GM12878 (cell line): ENCODE data around the gene NOB1. TPM values are rescaled to one million over a fixed set of nuclear protein-coding genes. Genes with fewer than 3 reads are reported as not detected.

Experiments used
- ATAC-seq: fragments of 200-7000 bp; cut with Tn5 transposase; 3 replicates; pipeline ENCODE4 v1.9.1; 2020; ENCODE audit warnings: mild to moderate bottlenecking, moderate library complexity
- BruUV-seq: library from RNA; stranded (reverse); fragments of 400-500 nt; replicated peaks from 2 replicates; lab custom pipeline; 2021; lab: Mats Ljungman, UMichigan
- CTCF ChIA-PET: fragments of 300-600 bp; sonication (Branson Sonifier 250); formaldehyde crosslinking; extraction: SDS; loops from one replicate; lab custom pipeline; 2021; ENCODE audit warnings: inconsistent platforms; lab: Yijun Ruan, JAX
- POLR2A ChIA-PET: fragments of 350-600 bp; formaldehyde crosslinking; extraction: SDS; loops from one replicate; lab custom pipeline; 2021; ENCODE audit warnings: inconsistent platforms; lab: Charles Lee
- RAD21 ChIA-PET: fragments of 300-600 bp; sonication (Branson Sonifier 250); formaldehyde crosslinking; loops from one replicate; lab custom pipeline; 2023; ENCODE audit warnings: antibody characterized with exemption; ENCODE audit not compliant: unreplicated experiment; lab: Charles Lee
- SMC1A ChIA-PET: fragments of 300-600 bp; sonication (Branson Sonifier 250); formaldehyde crosslinking; loops from one replicate; lab custom pipeline; 2023; ENCODE audit not compliant: unreplicated experiment, uncharacterized antibody; lab: Charles Lee
- DNase-seq: peaks from one replicate; pipeline ENCODE4 v3.0.0-alpha.2; 2011; ENCODE audit warnings: low read depth, low spot score
- FAIRE-seq: peaks from 3 replicates; lab custom pipeline; 2011; peaks lifted over from hg19 to GRCh38; lab: Jason Lieb, UNC
- H2AFZ ChIP-seq: 2 replicates; pipeline ENCODE4 v1.6.0; 2011; ENCODE audit warnings: low read depth, low read length, control low read depth; ENCODE audit not compliant: control insufficient read depth
- H3K27ac ChIP-seq: 2 replicates; pipeline ENCODE4 v1.5.1; 2011; ENCODE audit warnings: control low read depth; ENCODE audit not compliant: control insufficient read depth, insufficient read depth
- H3K27me3 ChIP-seq, 2 experiments: replicated peaks in 1 of 2; 2 replicates each; pipeline versions ENCODE4 v1.6.0 to v1.6.1; 2011; ENCODE audit warnings: low read length in 1 of 2; ENCODE audit not compliant: control insufficient read depth in 2 of 2, insufficient read depth in 2 of 2
- H3K36me3 ChIP-seq, 2 experiments: 2 replicates each; pipeline ENCODE4 v1.5.1; 2011; ENCODE audit warnings: low read length in 1 of 2; ENCODE audit not compliant: control insufficient read depth in 2 of 2, insufficient read depth in 2 of 2
- H3K4me1 ChIP-seq: 2 replicates; pipeline ENCODE4 v1.6.1; 2011; ENCODE audit warnings: mild to moderate bottlenecking, low read length, moderate library complexity, mixed read lengths; ENCODE audit not compliant: control insufficient read depth, insufficient read depth
- H3K4me2 ChIP-seq: 2 replicates; pipeline ENCODE4 v1.6.0; 2011; ENCODE audit warnings: control low read depth; ENCODE audit not compliant: control insufficient read depth, insufficient read depth
- H3K4me3 ChIP-seq: fragments of 200-600 bp; sonication (generic); 2 replicates; pipeline ENCODE4 v1.5.1; 2016
- H3K79me2 ChIP-seq: 2 replicates; pipeline ENCODE4 v1.6.0; 2011; ENCODE audit warnings: low read length; ENCODE audit not compliant: control insufficient read depth, insufficient read depth
- H3K9ac ChIP-seq: 2 replicates; pipeline ENCODE4 v1.8.0; 2011; ENCODE audit warnings: low read length, control low read depth, mixed read lengths; ENCODE audit not compliant: control insufficient read depth, insufficient read depth
- H3K9me3 ChIP-seq: replicated peaks from 3 replicates; pipeline ENCODE4 v1.5.1; 2011; ENCODE audit warnings: mild to moderate bottlenecking, low read length; ENCODE audit not compliant: control insufficient read depth, insufficient read depth
- H4K20me1 ChIP-seq: 2 replicates; pipeline ENCODE4 v1.6.0; 2011; ENCODE audit not compliant: control insufficient read depth, insufficient read depth
- CREB1 ChIP-seq: IDR thresholded peaks from 2 replicates; pipeline ENCODE4 v1.6.1; 2012; ENCODE audit warnings: low read depth, mild to moderate bottlenecking, inconsistent platforms
- ETV6 ChIP-seq, 2 experiments: fragments of 450-650 bp in 1 of 2; IDR thresholded peaks in 1 of 2; conservative IDR thresholded peaks in 1 of 2; 2 replicates each; pipeline ENCODE4 v1.6.1; 2014; ENCODE audit warnings: antibody characterized with exemption in 1 of 2, borderline replicate concordance in 1 of 2, low read depth in 1 of 2, mild to moderate bottlenecking in 1 of 2, moderate library complexity in 1 of 2
- NFYA ChIP-seq: IDR thresholded peaks from 2 replicates; pipeline ENCODE4 v1.6.1; 2011; ENCODE audit warnings: low read depth, mild to moderate bottlenecking, low read length, improper control_type of control experiment, borderline replicate concordance
- PML ChIP-seq: IDR thresholded peaks from 2 replicates; pipeline ENCODE4 v1.6.1; 2012; ENCODE audit warnings: low read length, inconsistent platforms
- STAT1 ChIP-seq: fragments of 450-650 bp; conservative IDR thresholded peaks from 2 replicates; pipeline ENCODE4 v1.6.1; 2014; ENCODE audit warnings: antibody characterized with exemption, mild to moderate bottlenecking
- ZSCAN29 ChIP-seq: fragments of 450-650 bp; IDR thresholded peaks from 2 replicates; pipeline ENCODE4 v1.6.1; 2017; ENCODE audit warnings: mild to moderate bottlenecking, moderate library complexity
- WGBS: methylation state at CpG from one replicate; pipeline ENCODE4 v1.1.6; 2016; ENCODE audit warnings: low lambda C conversion rate; ENCODE audit not compliant: insufficient replicate concordance, insufficient coverage; ENCODE audit errors: missing lambda C conversion rate; 5-methylcytosine and 5-hydroxymethylcytosine counted together
- in situ Hi-C: fragments of 300-500 bp; cut with MboI; formaldehyde crosslinking; loops from 9 replicates; pipeline ENCODE4 v1.14.3; 2018; ENCODE audit warnings: mixed read lengths
- intact Hi-C: fragments of 100-400 bp; cut with micrococcal nuclease; formaldehyde crosslinking; loops from one replicate; pipeline ENCODE4 v1.14.2; 2022; ENCODE audit not compliant: unreplicated experiment
- polyA plus RNA-seq, 11 experiments: library from polyadenylated mRNA; depleted of rRNA in 4 of 11; unstranded in 6 of 11; stranded (reverse) in 5 of 11; fragments of >200 nt; fragmentation: Nextera tagmentation in 4 of 11; fragmentation: Illumina TruSeq in 1 of 11; extraction: Ambion mirVana in 4 of 11; extraction: Trizol in 1 of 11; gene quantifications; 1 replicate in 1 of 11; 2 replicates in 10 of 11; pipeline versions ENCODE4 v1.2.1 to v1.2.3, GENCODE V29; 2011 to 2016; ENCODE audit warnings: inconsistent platforms in 2 of 11, missing spikeins in 2 of 11, low read depth in 1 of 11
- total RNA-seq, 4 experiments: library from RNA; depleted of rRNA in 3 of 4; stranded (reverse); fragments of >200 nt in 3 of 4; fragmentation: Illumina TruSeq in 1 of 4; extraction: Trizol in 1 of 4; gene quantifications; 2 replicates each; pipeline versions ENCODE4 v1.2.1 to v1.2.3, GENCODE V29; 2013 to 2021
- TF ChIP-seq, protein P1 (sequence below): fragments of 450-650 bp; formaldehyde crosslinking; IDR thresholded peaks from 2 replicates; pipeline ENCODE4 v1.4.0; 2022; ENCODE audit warnings: mild to moderate bottlenecking, moderate library complexity
- TF ChIP-seq, protein P2 (sequence below): fragments of 450-650 bp; IDR thresholded peaks from 2 replicates; pipeline ENCODE4 v1.6.1; 2016; ENCODE audit warnings: mild to moderate bottlenecking
- TF ChIP-seq, protein P3 (sequence below): IDR thresholded peaks from 2 replicates; pipeline ENCODE4 v1.6.1; 2011; ENCODE audit warnings: low read depth, low read length, improper control_type of control experiment, borderline replicate concordance

The NOB1 gene
- total and polyA plus RNA-seq, 10 of the 15 experiments (the other 5 are each of a cell fraction or from before 2014, with no cell fraction given), result 31.1 to 117 (median 78.0) TPM

DNA sequence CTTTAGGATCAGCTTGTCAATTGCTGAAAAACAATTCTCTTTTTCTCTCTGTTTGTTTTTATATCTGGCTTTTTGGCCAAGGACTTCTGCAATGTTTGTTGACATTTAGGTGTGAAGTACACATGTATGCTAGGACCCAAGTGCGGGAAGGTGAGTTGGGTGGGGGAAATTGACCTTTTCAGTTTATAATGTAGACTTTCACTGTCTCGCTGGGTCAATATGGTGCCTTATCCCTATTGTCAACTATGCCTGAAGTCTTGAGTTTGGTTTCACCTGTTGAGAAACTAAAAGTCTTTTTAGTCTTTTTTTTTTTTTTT, 16.9 kb upstream of the NOB1 start:
- Histone ChIP-seq H3K9ac (no peak overlapping the region), H2AFZ (no peak overlapping the region), H3K27ac (no peak overlapping the region), H4K20me1 (no peaks in the 10 kb centered on the region), H3K9me3 (peaks cover 12% of the 10 kb centered on the region; the same call in 2 of the 3 replicates), H3K4me3 (no peak overlapping the region), H3K27me3 (no peaks in the 10 kb centered on the region), H3K36me3 (no peaks in the 10 kb centered on the region; a peak in 1 of 4 replicates), H3K4me2 (no peak overlapping the region), H3K79me2 (peaks cover 28% of the 10 kb centered on the region), H3K4me1 (peaks cover 37% of the 10 kb centered on the region)
- no TSS peak for BruUV-seq
- POLR2A ChIA-PET, result interaction anchor here (0.6 to 1.6 kb wide), 6 partner anchors 9 to 503 kb away, joined by 3 to 11 read pairs (median 4); partner anchors contain the start of genes NOB1 and WWP2
- FAIRE-seq, result no peak
- TF ChIP-seq STAT1 (no peak), CREB1 (no peak), PML (no peak), ZSCAN29 (no peak), ETV6 (conservative IDR thresholded peaks at IDR 0.05 in 1 of 2, IDR thresholded peaks at IDR 0.05 in 1 of 2; ENCODE audit: borderline replicate concordance in 1 of 2, low read depth in 1 of 2) (no peak), NFYA (no peak)
- TF ChIP-seq, protein P1, sequence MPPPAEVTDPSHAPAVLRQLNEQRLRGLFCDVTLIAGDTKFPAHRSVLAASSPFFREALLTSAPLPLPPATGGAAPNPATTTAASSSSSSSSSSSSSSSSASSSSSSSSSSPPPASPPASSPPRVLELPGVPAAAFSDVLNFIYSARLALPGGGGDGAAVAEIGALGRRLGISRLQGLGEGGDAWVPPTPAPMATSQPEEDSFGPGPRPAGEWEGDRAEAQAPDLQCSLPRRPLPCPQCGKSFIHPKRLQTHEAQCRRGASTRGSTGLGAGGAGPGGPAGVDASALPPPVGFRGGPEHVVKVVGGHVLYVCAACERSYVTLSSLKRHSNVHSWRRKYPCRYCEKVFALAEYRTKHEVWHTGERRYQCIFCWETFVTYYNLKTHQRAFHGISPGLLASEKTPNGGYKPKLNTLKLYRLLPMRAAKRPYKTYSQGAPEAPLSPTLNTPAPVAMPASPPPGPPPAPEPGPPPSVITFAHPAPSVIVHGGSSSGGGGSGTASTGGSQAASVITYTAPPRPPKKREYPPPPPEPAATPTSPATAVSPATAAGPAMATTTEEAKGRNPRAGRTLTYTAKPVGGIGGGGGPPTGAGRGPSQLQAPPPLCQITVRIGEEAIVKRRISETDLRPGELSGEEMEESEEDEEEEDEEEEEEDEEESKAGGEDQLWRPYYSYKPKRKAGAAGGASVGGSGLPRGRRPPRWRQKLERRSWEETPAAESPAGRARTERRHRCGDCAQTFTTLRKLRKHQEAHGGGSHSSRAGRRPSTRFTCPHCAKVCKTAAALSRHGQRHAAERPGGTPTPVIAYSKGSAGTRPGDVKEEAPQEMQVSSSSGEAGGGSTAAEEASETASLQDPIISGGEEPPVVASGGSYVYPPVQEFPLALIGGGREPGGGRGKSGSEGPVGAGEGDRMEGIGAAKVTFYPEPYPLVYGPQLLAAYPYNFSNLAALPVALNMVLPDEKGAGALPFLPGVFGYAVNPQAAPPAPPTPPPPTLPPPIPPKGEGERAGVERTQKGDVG (CRISPR knock-in tag), result no peak
- TF ChIP-seq, protein P2, sequence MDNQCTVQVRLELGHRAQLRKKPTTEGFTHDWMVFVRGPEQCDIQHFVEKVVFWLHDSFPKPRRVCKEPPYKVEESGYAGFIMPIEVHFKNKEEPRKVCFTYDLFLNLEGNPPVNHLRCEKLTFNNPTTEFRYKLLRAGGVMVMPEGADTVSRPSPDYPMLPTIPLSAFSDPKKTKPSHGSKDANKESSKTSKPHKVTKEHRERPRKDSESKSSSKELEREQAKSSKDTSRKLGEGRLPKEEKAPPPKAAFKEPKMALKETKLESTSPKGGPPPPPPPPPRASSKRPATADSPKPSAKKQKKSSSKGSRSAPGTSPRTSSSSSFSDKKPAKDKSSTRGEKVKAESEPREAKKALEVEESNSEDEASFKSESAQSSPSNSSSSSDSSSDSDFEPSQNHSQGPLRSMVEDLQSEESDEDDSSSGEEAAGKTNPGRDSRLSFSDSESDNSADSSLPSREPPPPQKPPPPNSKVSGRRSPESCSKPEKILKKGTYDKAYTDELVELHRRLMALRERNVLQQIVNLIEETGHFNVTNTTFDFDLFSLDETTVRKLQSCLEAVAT, result no peak
- TF ChIP-seq, protein P3, sequence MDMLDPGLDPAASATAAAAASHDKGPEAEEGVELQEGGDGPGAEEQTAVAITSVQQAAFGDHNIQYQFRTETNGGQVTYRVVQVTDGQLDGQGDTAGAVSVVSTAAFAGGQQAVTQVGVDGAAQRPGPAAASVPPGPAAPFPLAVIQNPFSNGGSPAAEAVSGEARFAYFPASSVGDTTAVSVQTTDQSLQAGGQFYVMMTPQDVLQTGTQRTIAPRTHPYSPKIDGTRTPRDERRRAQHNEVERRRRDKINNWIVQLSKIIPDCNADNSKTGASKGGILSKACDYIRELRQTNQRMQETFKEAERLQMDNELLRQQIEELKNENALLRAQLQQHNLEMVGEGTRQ, result no peak
- intact Hi-C loops (no loop called here), in situ Hi-C loops (no loop called here)
- ATAC-seq, result no peak
- DNase-seq, result no peak
- SMC1A ChIA-PET, result interaction anchor here (1.1 to 2.9 kb wide), 4 partner anchors 9 to 159 kb away, joined by 3 to 9 read pairs (median 6); partner anchors contain the start of genes NOB1 and WWP2
- RAD21 ChIA-PET, result interaction anchor here (1.0 to 3.3 kb wide), 2 partner anchors 8 to 17 kb away, joined by 3 to 10 read pairs; partner anchors contain the start of genes NOB1 and WWP2
- CTCF ChIA-PET, result interaction anchor here (0.6 to 3.9 kb wide), 7 partner anchors 9 to 641 kb away, joined by 3 to 25 read pairs (median 3); partner anchors contain the start of genes NOB1 and WWP2
- 67% methylated on average over 2 of the region's 2 CpGs for WGBS
